T-helper 2 cell treated with Interferon-gamma antibody and Interleukin-4, amounts not matched to agents 100 ng/mL and 5 ng/mL, for 36 hours (primary cell): ENCODE data around the gene SPTSSA. TPM values are rescaled to one million over a fixed set of nuclear protein-coding genes. Genes with fewer than 3 reads are reported as not detected.

Experiments
- intact Hi-C: fragments of 100-400 bp; cut with micrococcal nuclease; formaldehyde crosslinking; loops from one replicate; pipeline ENCODE4 v1.15.1; 2023
- total RNA-seq: library from RNA; stranded (reverse); gene quantifications from 2 replicates; pipeline ENCODE4 v1.2.3, GENCODE V29; 2022

Gene SPTSSA
- total RNA-seq, 1 donor from 2014 or later, result 14.6 TPM

GRCh38 chr14:34472706-34473279 lies 10.8 kb upstream of the SPTSSA start:
- intact Hi-C loops, result no loop called here

DNA sequence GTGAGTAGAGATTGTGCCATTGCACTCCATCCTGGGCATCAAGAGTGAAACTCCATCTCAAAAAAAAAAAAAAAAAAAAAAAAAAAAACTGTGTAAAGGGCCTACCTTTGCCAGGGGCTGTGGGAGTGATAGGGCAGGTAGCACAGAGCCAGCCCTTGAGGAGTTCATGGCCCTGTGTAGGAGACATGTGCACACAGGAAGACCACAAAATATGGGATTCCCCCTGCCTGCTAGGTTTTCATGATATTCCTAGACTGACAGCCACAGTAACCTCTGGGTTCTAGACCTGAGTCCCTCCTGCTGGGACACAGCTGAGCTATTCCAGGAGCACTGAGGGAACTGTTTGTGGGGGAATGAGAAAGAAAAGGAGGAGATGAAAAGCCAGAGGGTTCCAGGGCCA lies 8.3 kb upstream of the SPTSSA start:
- intact Hi-C loops, result no loop called here

GRCh38 chr14:34466691-34467090 lies 4.7 kb upstream of the SPTSSA start:
- intact Hi-C loops, result loop anchor here (10.0 kb wide), 1 partner anchor 828 kb away; the partner anchor contains the start of gene PSMA6

DNA sequence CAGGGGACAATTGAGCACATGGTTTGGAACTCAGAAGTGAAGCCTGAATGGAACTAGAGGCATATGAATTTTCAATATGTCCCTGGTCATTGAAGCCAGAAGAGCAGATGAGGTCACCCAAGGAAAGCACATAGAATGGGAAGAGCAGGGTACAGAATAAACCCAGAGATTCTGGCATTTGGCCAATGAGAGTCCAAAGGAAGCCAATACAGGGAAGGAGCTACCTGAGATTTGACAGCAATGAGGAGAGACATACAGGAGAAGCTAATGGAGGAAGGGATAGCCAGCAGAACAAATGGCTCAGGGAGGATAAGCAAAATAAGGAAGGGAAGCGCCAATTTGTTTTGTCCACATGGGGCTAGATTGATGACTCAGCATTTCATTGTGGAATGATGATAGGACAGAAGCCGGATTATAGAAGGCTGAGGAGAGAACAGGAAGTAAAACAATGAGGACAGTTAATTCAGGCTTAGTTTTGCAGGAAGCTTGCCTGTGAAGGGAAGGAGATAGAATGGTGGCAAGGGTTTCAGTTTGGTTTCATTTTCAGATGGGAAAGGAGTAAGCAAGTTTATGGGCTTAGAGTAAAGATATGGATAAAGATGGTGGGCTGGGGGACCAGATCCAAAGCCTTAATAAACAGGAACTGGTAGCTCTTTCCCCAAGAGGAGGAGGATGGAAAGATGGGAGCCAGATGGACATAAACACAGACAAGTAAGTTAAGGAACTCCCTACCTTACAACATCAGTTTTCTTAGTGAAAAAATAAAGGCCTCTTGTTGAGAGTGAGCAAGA lies 3.2 kb upstream of the SPTSSA start:
- intact Hi-C loops, result loop anchor here (10.0 kb wide), 1 partner anchor 830 kb away; the partner anchor contains the start of gene PSMA6

GRCh38 chr14:34463598-34463961 lies 1.5 kb upstream of the SPTSSA start:
- intact Hi-C loops, result loop anchor here (2.0 to 10.0 kb wide), 7 partner anchors 74 to 1364 kb away; partner anchors contain the start of genes BRMS1L, EAPP, EGLN3 and PPP2R3C

- intact Hi-C loops, result loop anchor here (2.0 to 10.0 kb wide), 7 partner anchors 76 to 1366 kb away; partner anchors contain the start of genes BRMS1L, EAPP, EGLN3 and PPP2R3C
These were observed 507 bp downstream of the SPTSSA start for GRCh38 chr14:34461334-34462131.

- intact Hi-C loops, result loop anchor here (5.0 to 10.0 kb wide), 6 partner anchors 76 to 1366 kb away; partner anchors contain the start of genes BRMS1L, EAPP, PPP2R3C and PRORP
These were observed 1.2 kb downstream of the SPTSSA start for GRCh38 chr14:34460841-34461240.

DNA sequence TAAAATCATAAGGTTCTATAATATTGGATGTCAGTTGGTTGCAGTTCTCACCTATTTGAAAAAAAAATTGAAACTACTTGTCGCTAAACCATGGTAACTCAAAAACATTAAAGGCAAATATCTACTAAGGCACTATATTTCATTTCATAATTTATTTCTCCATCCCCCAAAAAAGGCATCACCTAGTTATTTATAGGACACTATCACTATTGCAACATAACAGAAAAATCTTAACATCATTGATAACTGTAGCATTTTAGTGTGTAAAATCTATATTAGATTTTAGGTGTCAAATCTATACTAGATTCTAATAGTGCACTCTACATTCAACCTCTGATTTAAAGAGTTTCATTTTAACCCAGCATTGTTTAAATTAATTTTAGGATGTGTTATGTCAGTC lies 1.7 kb downstream of the SPTSSA start:
- intact Hi-C loops, result loop anchor here (5.0 to 10.0 kb wide), 6 partner anchors 77 to 1367 kb away; partner anchors contain the start of genes BRMS1L, EAPP, PPP2R3C and PRORP

GRCh38 chr14:34457186-34457585 lies 4.9 kb downstream of the SPTSSA start:
- intact Hi-C loops, result no loop called here

DNA sequence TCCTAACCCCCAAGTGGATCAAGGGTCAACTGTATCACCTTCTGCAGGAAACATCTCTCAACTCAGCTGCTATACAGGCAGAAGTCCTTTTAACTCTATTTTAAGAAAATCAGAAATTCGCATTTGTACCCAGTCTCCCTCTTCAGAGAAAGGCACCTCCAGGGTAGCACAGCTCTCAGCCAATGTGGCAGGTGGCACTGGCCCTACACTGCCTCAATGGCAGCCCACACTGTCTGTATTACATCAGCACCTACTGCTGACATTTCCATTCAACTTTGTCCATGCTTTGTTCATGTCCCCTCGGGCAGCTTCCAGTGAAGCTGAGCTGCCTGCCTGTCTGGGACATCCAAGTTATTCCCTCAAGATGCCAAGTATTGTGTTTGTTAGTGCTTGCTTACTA lies 8.8 kb downstream of the SPTSSA start:
- intact Hi-C loops, result no loop called here

DNA sequence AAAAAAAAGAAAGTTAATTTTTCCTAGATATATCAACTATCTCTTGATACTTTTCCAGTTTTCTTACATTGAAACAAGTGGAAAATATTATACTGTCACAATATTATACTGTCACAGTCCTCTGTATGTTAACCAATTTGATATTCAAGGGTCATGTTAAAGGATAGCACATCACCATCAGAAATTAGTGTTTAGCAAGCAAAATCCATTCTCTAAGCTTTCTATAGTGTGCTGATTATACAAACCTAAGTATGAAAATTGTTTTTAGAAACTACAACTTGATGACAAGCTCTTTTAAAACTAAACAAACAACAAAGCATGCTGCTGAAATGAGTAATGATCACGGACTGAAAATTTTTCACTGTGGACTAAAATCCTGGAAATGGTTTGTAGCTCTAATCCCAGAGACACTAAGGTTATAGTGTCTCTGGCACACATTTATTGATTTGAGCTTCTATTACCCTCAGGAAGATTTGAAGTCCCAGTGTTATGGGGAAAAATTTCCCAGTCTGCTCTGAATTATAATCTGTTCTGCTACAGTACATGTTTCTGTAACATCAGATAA lies 9.7 kb downstream of the SPTSSA start:
- intact Hi-C loops, result no loop called here

DNA sequence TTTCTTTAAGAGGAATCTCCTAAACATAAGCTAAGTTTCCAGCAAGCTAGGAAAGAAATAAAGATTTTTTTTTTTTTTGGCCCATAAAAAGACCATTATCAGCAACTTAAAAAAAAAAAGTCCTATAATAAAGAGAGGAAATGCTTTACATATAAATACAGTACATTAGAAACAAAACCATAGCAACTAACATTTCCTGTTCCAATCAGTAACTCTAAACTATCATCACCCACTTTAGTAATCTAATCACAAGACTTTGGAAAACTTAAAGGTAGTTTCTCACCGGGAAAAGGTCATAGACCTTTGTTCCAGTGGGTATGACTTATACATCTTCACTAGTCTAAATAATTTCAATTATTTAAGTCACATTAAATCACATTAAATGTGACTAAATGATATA lies 11.1 kb downstream of the SPTSSA start:
- intact Hi-C loops, result no loop called here

DNA sequence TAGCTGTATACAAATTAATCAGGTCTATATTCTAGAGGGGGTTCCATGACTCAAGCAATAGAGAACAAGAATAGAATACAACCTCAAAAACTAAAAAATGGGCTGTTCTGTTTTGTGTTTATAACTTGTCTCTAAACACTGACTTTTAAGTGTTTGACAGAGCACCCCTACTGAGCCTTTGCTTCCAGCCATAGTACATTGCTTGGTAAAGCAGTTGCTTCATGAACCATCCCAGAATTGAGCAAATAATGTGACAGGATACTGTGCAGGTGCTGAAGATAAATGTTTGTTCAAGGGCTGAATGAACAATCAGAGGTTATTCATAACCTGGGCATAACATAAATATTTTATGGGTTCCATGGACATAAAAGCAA lies 11.5 kb downstream of the SPTSSA start:
- intact Hi-C loops, result no loop called here

GRCh38 chr14:34449819-34450541 lies 12.1 kb downstream of the SPTSSA start:
- intact Hi-C loops, result no loop called here

DNA sequence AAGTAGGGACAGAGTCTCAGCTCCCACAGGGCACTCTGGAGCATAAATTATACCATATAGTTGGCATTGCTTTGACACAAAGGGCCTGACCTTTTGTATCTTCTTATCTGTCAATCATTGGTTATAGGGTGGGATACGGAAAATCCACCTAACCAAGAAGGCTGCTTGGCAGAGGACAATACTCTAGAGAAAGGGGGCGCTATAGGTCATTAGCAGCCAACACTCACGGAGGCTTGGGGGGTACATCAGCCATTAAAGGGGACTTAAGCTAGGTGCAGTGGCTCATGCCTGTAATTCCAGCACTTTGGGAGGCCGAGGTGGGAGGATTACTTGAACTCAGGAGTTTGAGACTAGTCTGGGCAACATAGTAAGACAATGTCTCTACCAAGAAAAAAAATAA lies 22.9 kb downstream of the SPTSSA start:
- intact Hi-C loops, result no loop called here

- intact Hi-C loops, result no loop called here
These were observed 23.6 kb downstream of the SPTSSA start for GRCh38 chr14:34438438-34438837.

DNA sequence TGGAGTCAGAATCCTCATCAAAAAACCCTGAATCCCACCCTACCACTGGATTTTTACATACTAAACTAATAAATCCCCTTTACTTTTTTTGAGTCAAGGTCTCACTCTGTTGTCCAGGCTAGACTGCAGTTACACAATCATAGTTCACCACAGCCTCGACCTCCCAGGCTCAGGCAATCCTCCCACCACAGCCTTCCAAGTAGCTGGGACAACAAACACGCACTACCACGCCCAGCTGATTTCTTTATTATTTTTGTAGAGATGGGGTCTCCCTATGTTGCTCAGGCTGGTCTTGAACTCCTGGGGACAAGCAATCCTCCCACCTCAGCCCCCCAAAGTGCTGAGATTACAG lies 24.3 kb downstream of the SPTSSA start:
- intact Hi-C loops, result no loop called here

- intact Hi-C loops, result no loop called here
These were observed 24.9 kb downstream of the SPTSSA start for GRCh38 chr14:34436960-34437728.

- intact Hi-C loops, result no loop called here
These were observed 25.7 kb downstream of the SPTSSA start for GRCh38 chr14:34436118-34436905.
